K562 (cell line): ENCODE results near the gene ALDH16A1. TPM values are rescaled to one million over a fixed set of nuclear protein-coding genes. Genes with fewer than 3 reads are reported as not detected.

Experiments used
- EP400 ChIP-seq: fragments of 450-650 bp; IDR thresholded peaks from 2 replicates; pipeline ENCODE4 v1.6.1; 2017; ENCODE audit warnings: antibody characterized with exemption, mild to moderate bottlenecking, moderate library complexity
- FOXP4 ChIP-seq: sonication (generic); formaldehyde crosslinking; IDR thresholded peaks from 2 replicates; pipeline ENCODE4 v1.8.0; 2022; ENCODE audit warnings: mild to moderate bottlenecking, missing genetic modification reagents, borderline replicate concordance
- GABPB2 ChIP-seq: fragments of 250-450 bp; sonication (Bioruptor Pico); conservative IDR thresholded peaks from 2 replicates; pipeline ENCODE4 v1.5.1; 2021; ENCODE audit warnings: mild to moderate bottlenecking
- GTF2B ChIP-seq: IDR thresholded peaks from 2 replicates; pipeline ENCODE4 v1.6.1; 2011; ENCODE audit not compliant: insufficient read length; ENCODE audit errors: extremely low read depth
- HOMEZ ChIP-seq: fragments of 250-450 bp; sonication (Bioruptor Pico); IDR thresholded peaks from 2 replicates; pipeline ENCODE4 v1.4.0; 2020; ENCODE audit warnings: mild to moderate bottlenecking, moderate library complexity
- KLF16 ChIP-seq: IDR thresholded peaks from 2 replicates; pipeline ENCODE4 v1.6.1; 2016; ENCODE audit warnings: antibody characterized with exemption
- L3MBTL2 ChIP-seq: fragments of 450-650 bp; IDR thresholded peaks from 2 replicates; pipeline ENCODE4 v1.6.1; 2016; ENCODE audit warnings: mild to moderate bottlenecking, moderate library complexity
- MTA3 ChIP-seq: fragments of 450-650 bp; formaldehyde crosslinking; IDR thresholded peaks from 2 replicates; pipeline ENCODE4 v1.6.1; 2017; ENCODE audit warnings: mild to moderate bottlenecking, borderline replicate concordance
- TFAM ChIP-seq: fragments of 250-450 bp; sonication (Bioruptor Pico); conservative IDR thresholded peaks from 2 replicates; pipeline ENCODE4 v1.5.0; 2021; ENCODE audit warnings: mild to moderate bottlenecking, moderate library complexity
- WHSC1 ChIP-seq: IDR thresholded peaks from one replicate; pipeline ENCODE4 v1.6.1; 2012; ENCODE audit warnings: low read length, control low read depth, inconsistent platforms
- ZC3H4 ChIP-seq: sonication (generic); formaldehyde crosslinking; IDR thresholded peaks from 2 replicates; pipeline ENCODE4 v1.9.0; 2021; ENCODE audit warnings: missing genetic modification reagents, borderline replicate concordance
- ZNF121 ChIP-seq: sonication (generic); formaldehyde crosslinking; conservative IDR thresholded peaks from 2 replicates; pipeline ENCODE4 v1.8.0; 2022; ENCODE audit warnings: missing genetic modification reagents
- ZNF134 ChIP-seq: fragments of 250-450 bp; sonication (Bioruptor Pico); conservative IDR thresholded peaks from 2 replicates; pipeline ENCODE4 v1.4.0; 2020
- ZNF318 ChIP-seq, 2 experiments: fragments of 450-650 bp; IDR thresholded peaks; 2 replicates each; pipeline ENCODE4 v1.6.1; 2016; ENCODE audit warnings: mild to moderate bottlenecking in 2 of 2, borderline replicate concordance in 1 of 2, low read depth in 1 of 2, moderate library complexity in 1 of 2
- ZNF699 ChIP-seq: fragments of 250-450 bp; sonication (Bioruptor Pico); IDR thresholded peaks from 2 replicates; pipeline ENCODE4 v1.8.0; 2021; ENCODE audit warnings: mild to moderate bottlenecking, moderate library complexity; ENCODE audit not compliant: insufficient replicate concordance
- polyA plus RNA-seq, 8 experiments: library from polyadenylated mRNA; depleted of rRNA in 4 of 8; stranded (reverse) in 5 of 8; unstranded in 3 of 8; fragments of >200 nt; fragmentation: Nextera tagmentation in 2 of 8; fragmentation: Illumina TruSeq in 1 of 8; extraction: Ambion mirVana in 2 of 8; extraction: Trizol in 1 of 8; gene quantifications; 2 replicates each; pipeline versions ENCODE4 v1.2.1 to v1.2.3, GENCODE V29; 2011 to 2014; ENCODE audit warnings: inconsistent platforms in 1 of 8, missing spikeins in 1 of 8
- total RNA-seq, 7 experiments: library from RNA; depleted of rRNA in 6 of 7; stranded (reverse); fragments of >200 nt in 6 of 7; fragmentation: Illumina TruSeq in 2 of 7; extraction: Trizol in 2 of 7; gene quantifications; 2 replicates each; pipeline versions ENCODE4 v1.2.1 to v1.2.3, GENCODE V29; 2011 to 2021; ENCODE audit warnings: low replicate concordance in 1 of 7

ALDH16A1 gene
- total and polyA plus RNA-seq, 9 of the 15 experiments (the other 6 are each of a cell fraction or from before 2014, with no cell fraction given), result 2.2 to 52.2 (median 7.6) TPM

- TF ChIP-seq HOMEZ (CRISPR knock-in tag) (no peak), ZNF699 (CRISPR knock-in tag) (no peak), GTF2B (no peak), ZC3H4 (CRISPR knock-in tag) (no peak), EP400 (no peak), ZNF318 (IDR thresholded peaks at IDR 0.05; ENCODE audit: borderline replicate concordance in 1 of 2, low read depth in 1 of 2) (no peak), FOXP4 (CRISPR knock-in tag) (peak; percentile 58; the same call in 1 of the 2 replicates), KLF16 (no peak), MTA3 (no peak; the same call in 1 of the 2 replicates), ZNF134 (CRISPR knock-in tag) (no peak), ZNF121 (CRISPR knock-in tag) (no peak), GABPB2 (no peak), WHSC1 (peak; percentile 35), TFAM (CRISPR knock-in tag) (no peak), L3MBTL2 (peak; percentile 78)
Measured at GRCh38 chr19:49430678-49431329, 22.2 kb upstream of the ALDH16A1 start (continued).
